Small intestine (tissue), 7 donors: ENCODE measurements around the gene CD300E. TPM values are rescaled to one million over a fixed set of nuclear protein-coding genes. Genes with fewer than 3 reads are reported as not detected.

Source experiments
- DNase-seq, 2 donors: peaks; one replicate each; pipeline versions ENCODE4 v3.0.0 to v3.0.0-alpha.2; 2013
- FAIRE-seq: peaks from 2 replicates; lab custom pipeline; 2012; peaks lifted over from hg19 to GRCh38; lab: Jason Lieb, UNC
- H3K27ac ChIP-seq, 3 donors: one replicate each; pipeline ENCODE4 v1.5.1; 2013; ENCODE audit warnings: low read length in 2 of 3, mild to moderate bottlenecking in 2 of 3, control low read depth in 1 of 3, inconsistent platforms in 1 of 3, low read depth in 1 of 3, moderate library complexity in 1 of 3
- H3K27me3 ChIP-seq, 3 donors: one replicate each; pipeline ENCODE4 v1.6.1; 2013; ENCODE audit warnings: low read length in 3 of 3, inconsistent platforms in 1 of 3; ENCODE audit not compliant: control insufficient read depth in 3 of 3, insufficient read depth in 3 of 3
- H3K36me3 ChIP-seq, 3 donors: one replicate each; pipeline ENCODE4 v1.6.1; 2013; ENCODE audit warnings: low read length in 3 of 3, inconsistent platforms in 1 of 3, low read depth in 1 of 3, mild to moderate bottlenecking in 1 of 3, moderate library complexity in 1 of 3; ENCODE audit not compliant: control insufficient read depth in 3 of 3, insufficient read depth in 2 of 3
- H3K4me1 ChIP-seq, 3 donors: one replicate each; pipeline ENCODE4 v1.6.1; 2013; ENCODE audit warnings: low read length in 2 of 3, inconsistent platforms in 1 of 3, low read depth in 1 of 3, mild to moderate bottlenecking in 1 of 3, moderate library complexity in 1 of 3; ENCODE audit not compliant: control insufficient read depth in 3 of 3, insufficient read depth in 2 of 3
- H3K4me3 ChIP-seq, 3 donors: one replicate each; pipeline ENCODE4 v1.5.1; 2013; ENCODE audit warnings: low read length in 3 of 3, control low read depth in 1 of 3, inconsistent platforms in 1 of 3, low read depth in 1 of 3, mild to moderate bottlenecking in 1 of 3, moderate library complexity in 1 of 3
- H3K9me3 ChIP-seq, 2 donors: one replicate each; pipeline ENCODE4 v1.6.1; 2013; ENCODE audit warnings: low read depth in 1 of 2, low read length in 1 of 2; ENCODE audit not compliant: control insufficient read depth in 2 of 2, insufficient read depth in 1 of 2
- WGBS, 3 donors: extraction: QIAGEN DNeasy Blood & Tissue Kit; methylation state at CpG; one replicate each; pipeline ENCODE4 v1.1.7; 2013; 5-methylcytosine and 5-hydroxymethylcytosine counted together
- polyA plus RNA-seq, 4 donors: library from polyadenylated mRNA; stranded (reverse) in 3 of 4; unstranded in 1 of 4; fragments of 200-250 nt in 3 of 4; fragments of 120-200 nt in 1 of 4; gene quantifications; one replicate each; pipeline versions ENCODE4 v1.2.1 to v1.2.3, GENCODE V29; 2013
- donor health status: healthy with polysubstance abuse.
- donor health status: control.
- donor health status: control.
- donor health status: Bipolar disorder and iron deficiency.
- donor health status: healthy.

Gene CD300E
- polyA plus RNA-seq, 4 donors: 0.04 to 0.33 (median 0.22) TPM; not detected in 1

GRCh38 chr17:74649909-74650308 is 26.4 kb upstream of the CD300E start:
- no peaks in the 10 kb centered on the region for H3K9me3 ChIP-seq
- H3K27me3 ChIP-seq: peaks cover 0 to 23% (median 13%) of the 10 kb centered on the region in 3 donors
- no peak overlapping the region for H3K27ac ChIP-seq
- DNase-seq (no peak), FAIRE-seq (no peak)
- 46 to 59% (median 53%) methylated on average over 6 of the region's 6 CpGs for WGBS, 3 donors
- H3K4me3 ChIP-seq: no peak overlapping the region
- H3K4me1 ChIP-seq: no peaks in the 10 kb centered on the region
- H3K36me3 ChIP-seq: no peaks in the 10 kb centered on the region

DNA sequence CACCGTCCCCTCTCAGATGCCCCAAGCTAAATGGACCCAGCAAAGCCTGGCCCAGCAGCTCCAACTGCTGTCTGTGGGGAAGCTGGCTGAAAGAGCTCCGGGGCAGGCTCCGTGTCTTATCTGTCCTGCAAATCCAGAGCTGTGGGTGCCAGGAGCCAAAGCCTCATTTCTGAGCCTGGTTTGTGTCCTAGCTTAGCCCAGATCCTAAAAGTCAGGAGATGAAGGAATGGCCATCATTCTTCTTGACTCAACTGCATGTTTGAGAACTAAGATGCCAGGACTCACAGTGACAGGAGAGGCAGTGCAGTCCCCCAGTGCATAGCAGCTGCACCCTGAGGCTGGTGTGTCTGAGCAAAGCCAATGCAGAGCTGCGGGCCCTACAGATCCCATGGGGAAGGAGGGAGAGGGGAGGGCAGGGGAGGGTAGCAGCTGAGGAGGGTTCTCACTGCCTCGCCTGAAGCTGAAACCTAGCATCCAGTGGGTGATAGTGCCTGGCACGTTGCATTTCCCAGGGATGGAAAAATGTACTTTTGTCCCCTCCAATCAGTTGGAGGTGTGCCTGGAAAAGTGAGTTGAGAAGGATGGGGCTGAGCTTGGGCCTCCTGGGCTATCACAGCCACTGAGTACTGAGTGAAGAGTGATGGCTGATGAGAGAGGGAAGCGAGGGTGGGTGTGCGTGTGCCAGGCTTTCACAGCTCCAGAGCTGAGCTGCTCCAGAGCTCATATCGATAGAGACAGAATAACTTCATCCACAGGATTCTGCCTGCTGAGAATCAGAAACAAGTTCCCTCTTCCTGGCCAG is 24.5 kb upstream of the CD300E start:
- no peak for FAIRE-seq
- peaks cover 0 to 25% (median 11%) of the 10 kb centered on the region in 3 donors for H3K27me3 ChIP-seq
- 55 to 61% (median 56%) methylated on average over 9 of the region's 9 CpGs for WGBS, 3 donors
- no peak overlapping the region for H3K4me3 ChIP-seq
- no peaks in the 10 kb centered on the region for H3K9me3 ChIP-seq
- no peak overlapping the region for H3K27ac ChIP-seq
- DNase-seq: no peak
- H3K4me1 ChIP-seq: no peaks in the 10 kb centered on the region
- H3K36me3 ChIP-seq: no peaks in the 10 kb centered on the region

- Histone ChIP-seq H3K27me3 (peaks cover 0 to 20% (median 8%) of the 10 kb centered on the region in 3 donors), H3K9me3 (no peaks in the 10 kb centered on the region), H3K27ac (no peak overlapping the region), H3K36me3 (no peaks in the 10 kb centered on the region), H3K4me3 (no peak overlapping the region), H3K4me1 (no peaks in the 10 kb centered on the region)
- FAIRE-seq (no peak), DNase-seq (peak in 1 of 2 donors; percentile 5)
- WGBS, 3 donors: 53 to 65% (median 63%) methylated on average over 3 of the region's 3 CpGs
These were observed 22.7 kb upstream of the CD300E start for GRCh38 chr17:74646231-74646630.

DNA sequence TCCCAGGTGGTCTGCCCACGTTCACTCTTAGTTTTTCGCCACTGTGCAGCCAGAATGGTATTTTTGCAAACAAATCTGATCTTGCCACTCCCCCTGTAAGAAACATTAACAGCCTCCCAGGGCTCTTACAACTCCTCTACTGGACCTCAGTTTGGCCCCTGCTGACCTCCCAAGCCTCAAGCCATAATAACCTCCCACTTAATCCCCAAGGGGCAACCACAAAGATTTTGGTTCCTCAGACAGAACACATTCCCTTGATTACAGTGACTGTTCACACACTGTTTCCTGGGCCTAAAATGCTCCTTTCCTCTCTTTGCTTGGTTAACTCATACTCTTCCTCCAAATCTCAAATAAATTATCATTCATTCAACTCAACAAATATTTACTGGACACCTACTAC is 21.5 kb upstream of the CD300E start:
- DNase-seq: no peak
- Histone ChIP-seq H3K36me3 (no peaks in the 10 kb centered on the region), H3K9me3 (no peaks in the 10 kb centered on the region), H3K4me3 (no peak overlapping the region), H3K4me1 (no peaks in the 10 kb centered on the region), H3K27me3 (peaks cover 0 to 11% (median 5%) of the 10 kb centered on the region in 3 donors), H3K27ac (no peak overlapping the region)
- no peak for FAIRE-seq
- 71 to 93% (median 79%) methylated on average over 2 of the region's 2 CpGs for WGBS, 3 donors

DNA sequence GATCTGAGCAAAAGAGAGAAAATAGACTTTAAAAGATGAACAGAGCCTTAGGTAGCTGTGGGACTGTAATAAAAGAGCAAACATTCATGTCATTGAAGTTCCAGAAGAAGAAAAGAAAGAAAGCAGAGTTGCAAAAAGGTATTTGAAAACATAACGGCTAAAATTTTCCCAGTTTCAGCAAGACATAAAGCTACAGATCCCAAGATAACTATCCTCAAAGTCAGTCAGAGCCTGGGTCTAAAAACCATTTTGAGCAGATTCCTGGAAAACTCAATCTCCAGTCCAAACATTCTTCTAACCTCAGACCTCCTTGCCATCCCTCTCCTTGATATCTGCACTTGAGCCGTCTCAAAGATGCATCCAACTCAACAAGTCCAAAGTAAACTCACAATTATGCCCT is 20.9 kb upstream of the CD300E start:
- FAIRE-seq (no peak), DNase-seq (no peak)
- Histone ChIP-seq H3K4me3 (no peak overlapping the region), H3K9me3 (no peaks in the 10 kb centered on the region), H3K27me3 (peaks cover 0 to 11% (median 4%) of the 10 kb centered on the region in 3 donors), H3K4me1 (no peaks in the 10 kb centered on the region), H3K27ac (no peak overlapping the region), H3K36me3 (no peaks in the 10 kb centered on the region)
- 77 to 86% (median 84%) methylated on average over 2 of the region's 2 CpGs for WGBS, 3 donors

GRCh38 chr17:74643826-74644225 is 20.3 kb upstream of the CD300E start:
- Histone ChIP-seq H3K4me1 (no peaks in the 10 kb centered on the region), H3K4me3 (no peak overlapping the region), H3K27me3 (peaks cover 0 to 9% (median 4%) of the 10 kb centered on the region in 3 donors), H3K27ac (no peak overlapping the region), H3K36me3 (no peaks in the 10 kb centered on the region), H3K9me3 (no peaks in the 10 kb centered on the region)
- DNase-seq (no peak), FAIRE-seq (no peak)

DNA sequence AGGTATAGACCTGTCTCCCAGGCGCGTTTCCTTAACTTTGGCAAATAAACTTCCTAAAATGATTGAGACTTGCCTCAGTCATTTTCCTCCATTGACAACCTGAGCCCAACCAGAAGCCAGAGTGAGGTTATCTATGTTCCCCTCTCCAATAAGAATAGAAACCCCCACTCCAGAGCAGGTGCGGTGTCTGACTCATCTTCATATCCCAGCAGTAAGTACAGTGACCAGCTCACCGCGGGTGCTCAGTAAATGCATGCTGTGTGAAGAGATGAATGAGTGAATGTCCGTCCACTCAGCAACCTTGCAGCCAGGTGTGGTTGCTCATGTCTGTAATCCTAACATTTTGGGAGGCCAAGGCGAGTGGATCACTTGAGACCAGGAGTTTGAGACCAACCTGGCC is 19.5 kb upstream of the CD300E start:
- DNase-seq (no peak), FAIRE-seq (no peak)
- H3K27me3 ChIP-seq: peaks cover 0 to 6% (median 0%) of the 10 kb centered on the region in 3 donors
- H3K36me3 ChIP-seq: no peaks in the 10 kb centered on the region
- no peak overlapping the region for H3K4me3 ChIP-seq
- no peaks in the 10 kb centered on the region for H3K9me3 ChIP-seq
- 71 to 81% (median 79%) methylated on average over 5 to 7 of the region's 7 CpGs for WGBS, 3 donors
- H3K27ac ChIP-seq: no peak overlapping the region
- H3K4me1 ChIP-seq: no peaks in the 10 kb centered on the region

- Histone ChIP-seq H3K27me3 (peaks cover 0 to 4% (median 0%) of the 10 kb centered on the region in 3 donors), H3K36me3 (no peaks in the 10 kb centered on the region), H3K4me1 (no peaks in the 10 kb centered on the region), H3K9me3 (no peaks in the 10 kb centered on the region), H3K27ac (no peak overlapping the region), H3K4me3 (no peak overlapping the region)
- FAIRE-seq: no peak
- DNase-seq: no peak
- 17 to 38% (median 23%) methylated on average over 4 of the region's 4 CpGs for WGBS, 3 donors
These were observed 19.0 kb upstream of the CD300E start for GRCh38 chr17:74642556-74642955.

- no peak for FAIRE-seq
- 66 to 94% (median 83%) methylated on average over 2 of the region's 2 CpGs for WGBS, 3 donors
- Histone ChIP-seq H3K9me3 (no peaks in the 10 kb centered on the region), H3K4me1 (no peaks in the 10 kb centered on the region), H3K27me3 (peaks cover 0 to 8% (median 0%) of the 10 kb centered on the region in 3 donors), H3K4me3 (no peak overlapping the region), H3K36me3 (no peaks in the 10 kb centered on the region), H3K27ac (no peak overlapping the region)
- DNase-seq: no peak
These were observed 18.4 kb upstream of the CD300E start for GRCh38 chr17:74641958-74642298.
